Right lobe of liver (tissue), 6 donors: ENCODE data around the gene GALNT5. TPM values are rescaled to one million over a fixed set of nuclear protein-coding genes. Genes with fewer than 3 reads are reported as not detected.

Experiments used
- ATAC-seq, 4 donors: fragments of 200-7000 bp; cut with Tn5 transposase; one replicate each; pipeline ENCODE4 v1.9.1; 2020; ENCODE audit warnings: mild to moderate bottlenecking in 4 of 4, moderate library complexity in 4 of 4
- DNase-seq, 3 donors: peaks; one replicate each; pipeline ENCODE4 v3.0.0-alpha.2; 2020
- H3K27ac ChIP-seq, 3 donors: fragments of 200-600 bp; one replicate each; pipeline ENCODE4 v1.8.0; 2022
- H3K27me3 ChIP-seq, 2 donors: fragments of 200-600 bp; one replicate each; pipeline ENCODE4 v1.8.0; 2022
- H3K36me3 ChIP-seq, 4 donors: fragments of 200-600 bp; sonication (generic) in 1 of 4; one replicate each; pipeline versions ENCODE4 v1.5.1 to v1.8.0; 2017 to 2022; ENCODE audit warnings: control low read depth in 1 of 4
- H3K4me1 ChIP-seq, 4 donors: fragments of 200-600 bp; sonication (generic) in 1 of 4; one replicate each; pipeline versions ENCODE4 v1.5.1 to v1.8.0; 2017 to 2022; ENCODE audit warnings: control low read depth in 1 of 4
- H3K4me3 ChIP-seq, 3 donors: fragments of 200-600 bp; one replicate each; pipeline ENCODE4 v1.8.0; 2022
- H3K9me3 ChIP-seq, 4 donors: fragments of 200-600 bp; sonication (generic) in 1 of 4; one replicate each; pipeline versions ENCODE4 v1.5.1 to v1.8.0; 2017 to 2022; ENCODE audit warnings: control low read depth in 1 of 4
- POLR2A ChIP-seq: fragments of 450-650 bp; IDR thresholded peaks from one replicate; pipeline ENCODE4 v1.6.1; 2017; ENCODE audit warnings: antibody characterized with exemption, mild to moderate bottlenecking
- WGBS: methylation state at CpG from one replicate; pipeline ENCODE4 v1.1.6; 2018; ENCODE audit warnings: low coverage, low lambda C conversion rate; ENCODE audit not compliant: insufficient coverage; ENCODE audit errors: missing lambda C conversion rate; 5-methylcytosine and 5-hydroxymethylcytosine counted together
- intact Hi-C, 2 donors: fragments of 100-400 bp; cut with DNase I; formaldehyde crosslinking; loops; one replicate each; pipeline versions ENCODE4 v1.11.2 to v1.14.1; 2022
- total RNA-seq, 6 experiments: library from RNA; depleted of rRNA in 2 of 6; stranded (reverse); fragments of >200 nt in 2 of 6; fragmentation: NEBNext Ultra II Directional in 3 of 6; extraction: Animal tissue kit (Norgen Biotek cat#: 25700) in 3 of 6; gene quantifications; one replicate each; pipeline versions ENCODE4 v1.1.0 to v1.2.4, GENCODE V29; 2016 to 2023
- TF ChIP-seq, protein P1 (sequence below), 4 donors: fragments of 200-600 bp in 3 of 4; fragments of 450-650 bp in 1 of 4; IDR thresholded peaks; one replicate each; pipeline versions ENCODE4 v1.5.1 to v1.8.0; 2016 to 2022; ENCODE audit warnings: antibody characterized with exemption in 4 of 4, mild to moderate bottlenecking in 2 of 4
- donor health status: DM: no; HTN: yes; CAD: no.
- donor health status: DM: no; HTN: no; CAD: no.
- donor health status: DM: no; HTN: no; CAD: no.
- donor health status: DM: no; HTN: yes; CAD: no.
- donor health status: DM: no; HTN: yes; CAD: no.

The GALNT5 gene
- total RNA-seq, 6 experiments from 2014 or later: 0.07 TPM; not detected in 5

DNA sequence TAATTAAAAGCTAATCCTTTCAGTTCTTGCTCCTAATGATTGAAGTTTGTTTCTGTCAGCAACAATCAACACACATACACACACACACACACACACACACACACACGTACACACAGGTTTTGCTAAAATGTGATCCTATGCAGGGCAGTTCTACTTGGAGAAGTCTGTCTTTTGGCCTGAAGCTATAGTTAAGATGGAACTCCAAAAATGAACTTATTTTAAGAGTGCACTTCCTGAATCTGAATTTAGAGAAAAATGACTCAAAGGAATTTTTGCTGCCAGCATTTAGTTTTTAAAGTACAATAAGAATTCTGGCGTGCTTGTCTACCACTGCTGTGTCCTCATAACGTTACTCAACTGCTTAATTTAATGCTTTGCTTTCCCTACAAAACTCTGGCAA, 6.6 kb downstream of the GALNT5 start:
- DNase-seq (no peak), ATAC-seq (no peak)
- Histone ChIP-seq H3K9me3 (no peaks in the 10 kb centered on the region), H3K4me3 (no peak overlapping the region), H3K36me3 (no peaks in the 10 kb centered on the region), H3K27me3 (no peaks in the 10 kb centered on the region), H3K27ac (no peak overlapping the region), H3K4me1 (no peaks in the 10 kb centered on the region)
- intact Hi-C loops: no loop called here
- TF ChIP-seq, protein P1, sequence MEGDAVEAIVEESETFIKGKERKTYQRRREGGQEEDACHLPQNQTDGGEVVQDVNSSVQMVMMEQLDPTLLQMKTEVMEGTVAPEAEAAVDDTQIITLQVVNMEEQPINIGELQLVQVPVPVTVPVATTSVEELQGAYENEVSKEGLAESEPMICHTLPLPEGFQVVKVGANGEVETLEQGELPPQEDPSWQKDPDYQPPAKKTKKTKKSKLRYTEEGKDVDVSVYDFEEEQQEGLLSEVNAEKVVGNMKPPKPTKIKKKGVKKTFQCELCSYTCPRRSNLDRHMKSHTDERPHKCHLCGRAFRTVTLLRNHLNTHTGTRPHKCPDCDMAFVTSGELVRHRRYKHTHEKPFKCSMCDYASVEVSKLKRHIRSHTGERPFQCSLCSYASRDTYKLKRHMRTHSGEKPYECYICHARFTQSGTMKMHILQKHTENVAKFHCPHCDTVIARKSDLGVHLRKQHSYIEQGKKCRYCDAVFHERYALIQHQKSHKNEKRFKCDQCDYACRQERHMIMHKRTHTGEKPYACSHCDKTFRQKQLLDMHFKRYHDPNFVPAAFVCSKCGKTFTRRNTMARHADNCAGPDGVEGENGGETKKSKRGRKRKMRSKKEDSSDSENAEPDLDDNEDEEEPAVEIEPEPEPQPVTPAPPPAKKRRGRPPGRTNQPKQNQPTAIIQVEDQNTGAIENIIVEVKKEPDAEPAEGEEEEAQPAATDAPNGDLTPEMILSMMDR (IDR thresholded peaks at IDR 0.05): no peak
- no peak for TF ChIP-seq POLR2A
- WGBS: 41% methylated on average over 3 of the region's 3 CpGs

DNA sequence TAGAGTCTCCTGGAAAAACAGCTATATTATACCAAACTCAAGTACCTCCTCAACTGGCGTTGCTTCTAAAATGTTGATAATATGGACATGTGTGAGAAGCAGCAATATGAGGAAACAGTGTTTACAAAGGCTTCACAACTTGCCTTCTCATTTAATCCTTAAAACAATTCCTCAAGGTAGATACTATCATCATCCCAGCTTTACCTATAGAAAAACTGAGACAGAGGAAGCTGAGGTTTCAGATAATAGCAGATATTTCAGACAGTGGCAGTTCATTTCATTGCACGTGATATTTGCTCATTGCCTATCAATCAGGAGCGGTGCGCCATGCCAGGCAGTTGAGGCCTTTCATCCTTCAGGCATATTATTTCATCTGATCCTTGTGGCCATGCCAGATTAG, 8.3 kb downstream of the GALNT5 start:
- no peaks in the 10 kb centered on the region for H3K9me3 ChIP-seq
- no peak for TF ChIP-seq POLR2A
- TF ChIP-seq, protein P1 (IDR thresholded peaks at IDR 0.05): no peak
- no peak for ATAC-seq
- H3K4me3 ChIP-seq: no peak overlapping the region
- H3K4me1 ChIP-seq: no peaks in the 10 kb centered on the region
- no peaks in the 10 kb centered on the region for H3K36me3 ChIP-seq
- H3K27ac ChIP-seq: no peak overlapping the region
- intact Hi-C loops: no loop called here
- 91% methylated on average over 4 of the region's 4 CpGs for WGBS
- DNase-seq: no peak
- no peaks in the 10 kb centered on the region for H3K27me3 ChIP-seq

DNA sequence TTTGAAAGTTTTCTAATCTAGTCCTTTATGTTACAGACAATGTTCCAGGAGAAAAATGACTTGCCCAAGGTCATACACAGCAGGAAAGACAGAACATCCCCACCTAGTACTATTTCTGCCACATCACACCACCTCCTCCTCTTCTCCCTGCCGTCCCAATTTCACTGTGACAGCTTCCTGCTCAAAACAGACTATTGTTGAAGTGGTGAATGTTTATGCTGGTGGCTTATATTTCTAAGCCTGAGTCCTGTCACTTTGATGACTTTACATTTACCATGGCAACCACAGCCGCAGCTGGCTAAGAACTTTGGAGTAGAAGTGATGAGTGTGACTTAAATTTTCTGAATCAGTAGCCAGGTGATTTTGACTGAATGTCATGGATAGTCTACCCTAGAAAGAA, 10.0 kb downstream of the GALNT5 start:
- no peaks in the 10 kb centered on the region for H3K4me1 ChIP-seq
- no peak overlapping the region for H3K4me3 ChIP-seq
- no peaks in the 10 kb centered on the region for H3K9me3 ChIP-seq
- WGBS: 42% methylated on average over 2 of the region's 2 CpGs
- intact Hi-C loops: no loop called here
- no peaks in the 10 kb centered on the region for H3K27me3 ChIP-seq
- no peak for DNase-seq
- ATAC-seq: no peak
- no peaks in the 10 kb centered on the region for H3K36me3 ChIP-seq
- TF ChIP-seq POLR2A: no peak
- TF ChIP-seq, protein P1 (IDR thresholded peaks at IDR 0.05): no peak
- H3K27ac ChIP-seq: no peak overlapping the region

DNA sequence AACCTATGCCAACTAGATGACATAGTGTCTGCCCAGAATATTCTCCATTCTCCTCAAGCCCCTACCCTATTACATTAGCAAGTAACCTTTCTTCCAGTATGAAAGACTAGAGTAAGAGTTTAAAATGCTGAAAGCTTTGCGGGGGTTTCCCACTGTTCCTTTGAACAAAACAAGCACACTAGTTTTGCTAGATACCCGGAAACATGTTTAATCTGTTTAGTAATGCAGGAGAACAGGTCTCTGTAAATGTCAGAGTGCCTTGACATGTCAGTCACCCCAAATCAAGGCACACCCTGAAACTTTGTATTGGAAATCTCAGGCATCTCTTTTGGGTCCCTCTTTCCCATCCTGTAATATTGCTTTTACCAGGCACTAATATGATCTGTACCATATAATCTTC, 11.6 kb downstream of the GALNT5 start:
- H3K4me3 ChIP-seq: no peak overlapping the region
- ATAC-seq: no peak
- H3K36me3 ChIP-seq: no peaks in the 10 kb centered on the region
- intact Hi-C loops: no loop called here
- no peaks in the 10 kb centered on the region for H3K9me3 ChIP-seq
- H3K4me1 ChIP-seq: no peaks in the 10 kb centered on the region
- no peak overlapping the region for H3K27ac ChIP-seq
- 58% methylated on average over 2 of the region's 2 CpGs for WGBS
- H3K27me3 ChIP-seq: no peaks in the 10 kb centered on the region
- no peak for DNase-seq
- no peak for TF ChIP-seq POLR2A
- TF ChIP-seq, protein P1 (IDR thresholded peaks at IDR 0.05): no peak

DNA sequence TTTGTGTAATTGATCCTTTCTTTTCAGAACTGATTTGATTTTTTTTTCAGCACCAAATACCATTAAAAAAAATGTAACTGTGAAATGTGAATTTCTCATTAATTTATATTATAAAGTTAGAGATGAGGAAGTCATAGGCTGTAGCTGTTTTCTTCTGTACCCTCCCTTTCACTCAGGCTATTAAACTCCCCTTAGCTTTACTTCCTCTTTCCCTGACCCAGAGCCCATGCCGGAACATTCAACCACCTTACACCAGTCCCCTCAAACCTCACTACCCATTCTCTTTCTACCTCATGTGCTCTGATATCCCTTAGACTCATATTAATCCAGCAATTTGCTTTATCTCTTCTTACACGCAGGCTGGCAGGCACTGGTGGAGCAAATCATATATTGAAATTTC, 12.4 kb downstream of the GALNT5 start:
- ATAC-seq: no peak
- no peak overlapping the region for H3K4me3 ChIP-seq
- TF ChIP-seq POLR2A: no peak
- TF ChIP-seq, protein P1 (IDR thresholded peaks at IDR 0.05): no peak
- H3K27ac ChIP-seq: no peak overlapping the region
- intact Hi-C loops: no loop called here
- no peaks in the 10 kb centered on the region for H3K36me3 ChIP-seq
- no peaks in the 10 kb centered on the region for H3K9me3 ChIP-seq
- no peak for DNase-seq
- no peaks in the 10 kb centered on the region for H3K27me3 ChIP-seq
- H3K4me1 ChIP-seq: no peaks in the 10 kb centered on the region
- 62% methylated on average over 2 of the region's 2 CpGs for WGBS
